IMR-90 (cell line): ENCODE results near the gene DPP8. TPM values are rescaled to one million over a fixed set of nuclear protein-coding genes. Genes with fewer than 3 reads are reported as not detected.

Experiments
- ATAC-seq: fragments of 200-7000 bp; cut with Tn5 transposase; 2 replicates; pipeline ENCODE4 v1.9.1; 2020; ENCODE audit warnings: low read depth, mild to moderate bottlenecking, moderate library complexity
- BruUV-seq: library from RNA; stranded (reverse); fragments of 400-500 nt; replicated peaks from 2 replicates; lab custom pipeline; 2021; lab: Mats Ljungman, UMichigan
- CTCF ChIA-PET: fragments of 300-600 bp; formaldehyde crosslinking; extraction: SDS; loops from one replicate; lab custom pipeline; 2021; ENCODE audit warnings: antibody characterized with exemption; lab: Yijun Ruan, JAX
- POLR2A ChIA-PET: fragments of 300-600 bp; sonication (Branson Sonifier 250); formaldehyde crosslinking; loops from one replicate; lab custom pipeline; 2022; ENCODE audit warnings: antibody characterized with exemption; ENCODE audit not compliant: unreplicated experiment; lab: Charles Lee
- DNase-seq: peaks from one replicate; pipeline ENCODE4 v3.0.0; 2013
- H2AFZ ChIP-seq: replicated peaks from 2 replicates; pipeline ENCODE3; 2013; ENCODE audit warnings: low read length, mild to moderate bottlenecking; ENCODE audit not compliant: poor library complexity
- H2AK5ac ChIP-seq: 2 replicates; pipeline ENCODE4 v1.6.1; 2013; ENCODE audit warnings: low read depth, low read length, inconsistent platforms
- H2AK9ac ChIP-seq: replicated peaks from 2 replicates; pipeline ENCODE3; 2013; ENCODE audit warnings: mild to moderate bottlenecking, low read depth, low read length, moderate library complexity; ENCODE audit not compliant: poor library complexity
- H2BK120ac ChIP-seq: 2 replicates; pipeline ENCODE4 v1.6.1; 2013; ENCODE audit warnings: low read depth, low read length, inconsistent platforms
- H2BK15ac ChIP-seq: 3 replicates; pipeline ENCODE4 v1.6.1; 2013; ENCODE audit warnings: low read depth, low read length, inconsistent platforms
- H2BK20ac ChIP-seq: 2 replicates; pipeline ENCODE4 v1.6.1; 2013; ENCODE audit warnings: low read depth, mild to moderate bottlenecking, inconsistent platforms, low read length, moderate library complexity
- H2BK5ac ChIP-seq: 2 replicates; pipeline ENCODE4 v1.6.1; 2013; ENCODE audit warnings: mild to moderate bottlenecking, low read depth, low read length, inconsistent platforms; ENCODE audit not compliant: poor library complexity, severe bottlenecking
- H3K14ac ChIP-seq: replicated peaks from 2 replicates; pipeline ENCODE4 v1.6.1; 2013; ENCODE audit warnings: low read depth, low read length, inconsistent platforms
- H3K18ac ChIP-seq: 2 replicates; pipeline ENCODE4 v1.6.1; 2013; ENCODE audit warnings: low read depth, low read length, control low read depth
- H3K23ac ChIP-seq: 2 replicates; pipeline ENCODE4 v1.6.1; 2013; ENCODE audit warnings: low read depth, low read length, inconsistent platforms
- H3K27ac ChIP-seq: 2 replicates; pipeline ENCODE4 v1.5.1; 2013; ENCODE audit warnings: mild to moderate bottlenecking, control low read depth, low read length; ENCODE audit not compliant: insufficient read depth
- H3K27me3 ChIP-seq: 2 replicates; pipeline ENCODE4 v1.6.1; 2013; ENCODE audit warnings: low read length; ENCODE audit not compliant: control insufficient read depth, insufficient read depth
- H3K36me3 ChIP-seq: 2 replicates; pipeline ENCODE4 v1.6.1; 2013; ENCODE audit warnings: low read length, mixed read lengths; ENCODE audit not compliant: control insufficient read depth, insufficient read depth
- H3K4ac ChIP-seq: 2 replicates; pipeline ENCODE4 v1.6.1; 2013; ENCODE audit warnings: low read depth, low read length, inconsistent platforms
- H3K4me1 ChIP-seq: 2 replicates; pipeline ENCODE4 v1.6.1; 2013; ENCODE audit warnings: low read length, mixed read lengths; ENCODE audit not compliant: control insufficient read depth, insufficient read depth
- H3K4me2 ChIP-seq: 2 replicates; pipeline ENCODE4 v1.6.1; 2013; ENCODE audit warnings: low read depth, mild to moderate bottlenecking, control low read depth, low read length, moderate library complexity
- H3K4me3 ChIP-seq: 2 replicates; pipeline ENCODE4 v1.5.1; 2013; ENCODE audit warnings: low read depth, mild to moderate bottlenecking, control low read depth, low read length, moderate library complexity; ENCODE audit not compliant: insufficient read depth
- H3K56ac ChIP-seq: 2 replicates; pipeline ENCODE4 v1.6.1; 2013; ENCODE audit warnings: low read length, inconsistent platforms; ENCODE audit not compliant: insufficient read depth; ENCODE audit errors: extremely low read depth
- H3K79me1 ChIP-seq, 2 experiments: 2 replicates each; pipeline ENCODE4 v1.6.1; 2013; ENCODE audit warnings: low read length in 2 of 2, inconsistent platforms in 1 of 2, low read depth in 1 of 2
- H3K9ac ChIP-seq: 2 replicates; pipeline ENCODE4 v1.6.1; 2013; ENCODE audit warnings: low read depth, low read length, control low read depth
- H3K9me1 ChIP-seq: 2 replicates; pipeline ENCODE4 v1.6.1; 2013; ENCODE audit warnings: low read length, inconsistent platforms; ENCODE audit not compliant: insufficient read depth
- H3K9me3 ChIP-seq: 2 replicates; pipeline ENCODE4 v1.6.1; 2013; ENCODE audit warnings: low read length; ENCODE audit not compliant: control insufficient read depth, insufficient read depth
- H4K20me1 ChIP-seq: 2 replicates; pipeline ENCODE4 v1.6.1; 2013; ENCODE audit warnings: low read length, inconsistent platforms; ENCODE audit not compliant: insufficient read depth
- H4K5ac ChIP-seq: 2 replicates; pipeline ENCODE4 v1.6.1; 2013; ENCODE audit warnings: mild to moderate bottlenecking, low read depth, low read length, control low read depth
- H4K8ac ChIP-seq, 2 experiments: 2 replicates each; pipeline ENCODE4 v1.6.1; 2013; ENCODE audit warnings: low read depth in 2 of 2, low read length in 2 of 2, control low read depth in 1 of 2, inconsistent platforms in 1 of 2
- H4K91ac ChIP-seq: 2 replicates; pipeline ENCODE4 v1.6.1; 2013; ENCODE audit warnings: low read depth, low read length, inconsistent platforms; ENCODE audit not compliant: insufficient read depth
- RAD21 ChIP-seq: IDR thresholded peaks from 2 replicates; pipeline ENCODE4 v1.6.1; 2012; ENCODE audit warnings: low read length, improper control_type of control experiment
- RCOR1 ChIP-seq: IDR thresholded peaks from 2 replicates; pipeline ENCODE4 v1.6.1; 2012; ENCODE audit warnings: mild to moderate bottlenecking, low read length, improper control_type of control experiment; ENCODE audit not compliant: insufficient replicate concordance
- WGBS, 2 experiments: methylation state at CpG; one replicate each; pipeline versions ENCODE4 v1.1.5 to v1.1.7; 2013; ENCODE audit warnings: missing lambda C conversion rate in 2 of 2; ENCODE audit not compliant: insufficient read length in 1 of 2; ENCODE audit errors: extremely low coverage in 2 of 2; 5-methylcytosine and 5-hydroxymethylcytosine counted together
- dilution Hi-C: fragments of 300-500 bp; cut with HindIII; formaldehyde crosslinking; loops from one replicate; pipeline ENCODE4 v1.14.3; 2018; ENCODE audit warnings: low sequenced_read_pairs; ENCODE audit not compliant: unreplicated experiment
- in situ Hi-C: fragments of 300-500 bp; cut with MboI; formaldehyde crosslinking; loops from 3 replicates; pipeline ENCODE4 v1.14.3; 2019; ENCODE audit warnings: low sequenced_read_pairs, inconsistent platforms, mixed read lengths
- intact Hi-C: fragments of 100-400 bp; cut with micrococcal nuclease; formaldehyde crosslinking; loops from 2 replicates; pipeline ENCODE4 v1.10.0; 2022
- polyA plus RNA-seq, 3 experiments: library from polyadenylated mRNA; depleted of rRNA; stranded (reverse); fragments of >200 nt; gene quantifications; 2 replicates each; pipeline ENCODE4 v1.2.3, GENCODE V29; 2012; ENCODE audit warnings: low replicate concordance in 1 of 3
- total RNA-seq: library from RNA; depleted of rRNA; stranded (reverse); fragments of >200 nt; gene quantifications from 2 replicates; pipeline ENCODE4 v1.2.3, GENCODE V29; 2012

The DPP8 gene
- total and polyA plus RNA-seq, 2 of the 4 experiments (the other 2 are of a cell fraction) = 10.7 to 29.4 TPM

GRCh38 chr15:65494076-65494475 is 23.4 kb downstream of the DPP8 start:
- ChIA-PET CTCF (interaction anchor here (0.6 kb wide), 1 partner anchor 54 kb away, joined by 3 read pairs; no protein-coding TSS in a partner anchor), POLR2A (no interaction called here)
- Histone ChIP-seq H3K4me1 (no peaks in the 10 kb centered on the region), H2AK5ac (no peak overlapping the region), H2BK20ac (no peak overlapping the region), H3K56ac (no peak overlapping the region), H2BK5ac (no peak overlapping the region), H3K4ac (no peak overlapping the region), H3K9ac (no peak overlapping the region), H4K91ac (no peak overlapping the region), H4K8ac (no peak overlapping the region), H3K14ac (no peak overlapping the region), H3K27me3 (no peaks in the 10 kb centered on the region), H3K9me1 (peaks cover 3% of the 10 kb centered on the region; the same call in 1 of the 2 replicates), H4K5ac (no peak overlapping the region), H3K4me2 (no peak overlapping the region), H3K27ac (no peak overlapping the region), H3K9me3 (no peaks in the 10 kb centered on the region), H3K18ac (no peak overlapping the region), H2BK120ac (no peak overlapping the region), H3K36me3 (peaks cover 32% of the 10 kb centered on the region), H3K23ac (no peak overlapping the region), H2AK9ac (no peak overlapping the region), H2AFZ (no peak overlapping the region), H4K20me1 (no peaks in the 10 kb centered on the region; the same call in none of the 2 replicates), H3K79me1 (peaks cover 3 to 13% of the 10 kb centered on the region in 2 experiments), H3K4me3 (no peak overlapping the region), H2BK15ac (no peak overlapping the region)
- no CpG with 5 or more reads among the region's 4 CpGs for WGBS, 2 experiments
- dilution Hi-C loops (no loop called here), in situ Hi-C loops (no loop called here), intact Hi-C loops (no loop called here)
- TF ChIP-seq RCOR1 = no peak
- TF ChIP-seq RAD21 = no peak
- DNase-seq (no peak), ATAC-seq (no peak)
- no TSS peak for BruUV-seq
